GM18870 (cell line): ENCODE results near the gene DDIT3.
"Not testable (repeated sequence)": the region's sequence is repeated elsewhere in the genome, so short reads cannot be mapped to it uniquely, and the experiment has no call there.

Experiments
- ATAC-seq: cut with Tn5 transposase; IDR thresholded peaks from one replicate; pipeline ENCODE4 v1.9.1; 2021; ENCODE audit warnings: moderate library complexity; ENCODE audit not compliant: unreplicated experiment

The DDIT3 gene

DNA sequence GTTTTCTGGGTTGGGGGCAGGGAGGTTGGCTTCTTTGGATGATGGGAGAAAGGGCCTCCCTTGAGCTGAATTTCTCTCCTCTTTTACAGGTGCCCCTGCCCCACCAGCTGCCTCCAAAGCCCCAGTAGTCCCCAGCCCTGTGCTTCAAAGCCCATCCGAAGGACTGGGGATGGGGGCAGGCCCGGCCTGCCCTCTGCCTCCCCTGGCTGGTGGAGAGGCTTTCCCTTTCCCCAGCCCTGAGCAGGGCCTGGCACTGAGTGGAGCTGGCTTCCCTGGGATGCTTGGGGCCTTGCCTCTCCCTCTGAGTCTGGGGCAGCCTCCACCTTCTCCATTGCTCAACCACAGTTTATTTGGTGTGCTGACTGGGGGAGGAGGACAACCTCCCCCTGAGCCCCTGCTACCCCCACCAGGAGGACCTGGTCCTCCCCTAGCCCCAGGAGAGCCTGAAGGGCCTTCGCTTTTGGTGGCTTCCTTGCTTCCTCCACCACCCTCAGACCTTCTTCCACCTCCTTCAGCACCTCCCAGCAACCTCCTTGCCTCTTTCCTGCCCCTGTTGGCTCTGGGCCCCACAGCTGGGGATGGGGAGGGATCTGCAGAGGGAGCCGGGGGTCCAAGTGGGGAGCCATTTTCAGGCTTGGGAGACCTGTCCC lies 6.3 kb upstream of the DDIT3 start:
- no peak for ATAC-seq

DNA sequence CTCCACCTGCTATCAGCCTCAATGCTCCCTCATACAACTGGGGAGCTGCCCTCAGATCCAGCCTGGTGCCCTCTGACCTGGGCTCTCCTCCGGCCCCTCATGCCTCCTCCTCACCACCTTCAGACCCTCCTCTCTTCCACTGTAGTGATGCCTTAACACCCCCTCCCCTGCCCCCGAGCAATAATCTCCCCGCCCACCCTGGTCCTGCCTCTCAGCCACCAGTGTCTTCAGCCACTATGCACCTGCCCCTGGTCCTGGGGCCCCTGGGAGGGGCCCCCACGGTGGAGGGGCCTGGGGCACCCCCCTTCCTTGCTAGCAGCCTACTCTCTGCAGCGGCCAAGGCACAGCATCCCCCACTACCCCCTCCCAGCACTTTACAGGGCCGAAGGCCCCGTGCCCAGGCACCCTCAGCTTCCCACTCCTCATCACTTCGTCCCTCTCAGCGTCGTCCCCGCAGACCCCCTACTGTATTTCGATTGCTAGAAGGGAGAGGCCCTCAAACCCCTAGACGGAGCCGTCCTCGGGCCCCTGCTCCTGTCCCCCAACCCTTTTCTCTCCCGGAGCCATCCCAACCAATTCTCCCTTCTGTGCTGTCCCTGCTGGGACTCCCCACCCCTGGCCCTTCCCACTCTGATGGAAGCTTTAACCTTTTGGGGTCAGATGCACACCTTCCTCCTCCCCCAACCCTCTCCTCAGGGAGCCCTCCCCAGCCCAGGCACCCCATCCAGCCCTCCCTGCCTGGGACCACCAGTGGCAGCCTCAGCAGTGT lies 5.5 kb upstream of the DDIT3 start:
- no peak for ATAC-seq

DNA sequence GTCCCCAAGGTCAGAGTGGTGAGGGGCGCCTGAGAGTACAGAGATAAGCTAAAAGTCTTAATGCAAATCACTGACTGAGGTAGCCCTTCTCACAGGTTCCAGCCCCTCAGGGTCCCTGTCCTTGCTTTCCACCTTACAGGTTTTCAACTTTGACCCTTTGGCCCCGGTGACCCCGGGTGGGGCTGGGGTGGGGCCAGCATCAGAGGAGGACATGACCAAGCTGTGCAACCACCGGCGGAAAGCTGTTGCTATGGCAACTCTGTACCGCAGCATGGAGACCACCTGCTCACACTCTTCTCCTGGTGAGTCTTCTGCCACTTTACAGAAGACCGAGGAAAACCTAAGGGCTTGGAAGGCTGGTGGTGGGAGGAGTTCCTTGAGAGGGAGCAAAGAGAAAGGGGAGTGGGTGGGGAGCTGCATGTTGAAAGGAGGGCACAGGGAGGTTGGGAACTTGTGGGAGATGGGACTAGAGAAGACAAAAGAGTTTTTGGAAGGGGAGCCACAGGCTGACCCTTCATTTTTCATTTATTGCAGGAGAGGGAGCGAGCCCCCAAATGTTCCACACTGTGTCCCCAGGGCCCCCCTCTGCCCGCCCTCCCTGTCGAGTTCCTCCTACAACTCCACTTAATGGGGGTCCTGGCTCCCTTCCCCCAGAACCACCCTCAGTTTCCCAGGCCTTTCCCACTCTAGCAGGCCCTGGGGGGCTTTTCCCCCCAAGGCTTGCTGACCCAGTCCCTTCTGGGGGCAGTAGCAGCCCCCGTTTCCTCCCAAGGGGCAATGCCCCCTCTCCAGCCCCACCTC lies 4.7 kb upstream of the DDIT3 start:
- ATAC-seq = no peak

DNA sequence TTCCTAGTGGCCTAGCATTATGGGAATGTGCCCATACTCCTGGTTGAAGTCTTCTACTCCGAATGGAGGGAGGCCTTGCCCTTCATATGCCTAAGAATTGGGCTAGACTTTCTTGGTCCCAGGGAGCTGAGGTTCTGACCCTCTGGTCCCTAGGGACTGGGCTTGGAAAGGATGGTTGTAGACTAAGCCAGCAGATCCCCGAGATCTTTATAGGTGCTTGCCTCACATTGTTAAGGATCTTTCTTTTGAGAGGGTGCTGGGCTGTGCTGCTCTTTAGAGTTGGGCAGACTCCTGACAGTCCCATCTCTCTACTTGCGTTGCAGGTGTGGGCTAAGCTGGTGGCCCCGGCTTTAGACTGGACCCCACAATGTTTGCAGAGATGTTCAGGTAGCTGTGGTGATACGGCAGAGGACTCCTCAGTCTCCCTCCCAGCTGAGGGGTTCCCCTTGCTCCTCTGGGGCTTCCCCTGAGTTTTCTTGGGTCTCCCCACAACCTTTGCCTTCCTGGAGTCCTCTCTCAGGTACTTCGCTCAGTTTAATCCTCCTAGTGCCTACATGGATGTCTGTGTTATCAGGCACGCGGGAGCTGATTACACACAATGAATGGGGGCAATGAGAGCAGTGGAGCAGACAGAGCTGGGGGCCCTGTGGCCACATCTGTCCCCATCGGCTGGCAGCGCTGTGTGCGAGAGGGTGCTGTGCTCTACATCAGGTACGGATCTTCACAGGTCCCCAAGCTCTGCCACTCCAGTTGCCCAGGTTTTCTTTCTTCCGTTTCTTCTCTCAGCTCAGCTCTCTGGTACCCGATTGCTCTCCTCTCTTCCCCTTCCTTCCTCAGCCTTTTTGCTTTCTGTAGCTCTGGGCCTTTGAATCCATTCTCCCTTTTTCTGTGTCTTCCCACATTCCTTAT lies 3.6 kb upstream of the DDIT3 start:
- ATAC-seq = no peak

DNA sequence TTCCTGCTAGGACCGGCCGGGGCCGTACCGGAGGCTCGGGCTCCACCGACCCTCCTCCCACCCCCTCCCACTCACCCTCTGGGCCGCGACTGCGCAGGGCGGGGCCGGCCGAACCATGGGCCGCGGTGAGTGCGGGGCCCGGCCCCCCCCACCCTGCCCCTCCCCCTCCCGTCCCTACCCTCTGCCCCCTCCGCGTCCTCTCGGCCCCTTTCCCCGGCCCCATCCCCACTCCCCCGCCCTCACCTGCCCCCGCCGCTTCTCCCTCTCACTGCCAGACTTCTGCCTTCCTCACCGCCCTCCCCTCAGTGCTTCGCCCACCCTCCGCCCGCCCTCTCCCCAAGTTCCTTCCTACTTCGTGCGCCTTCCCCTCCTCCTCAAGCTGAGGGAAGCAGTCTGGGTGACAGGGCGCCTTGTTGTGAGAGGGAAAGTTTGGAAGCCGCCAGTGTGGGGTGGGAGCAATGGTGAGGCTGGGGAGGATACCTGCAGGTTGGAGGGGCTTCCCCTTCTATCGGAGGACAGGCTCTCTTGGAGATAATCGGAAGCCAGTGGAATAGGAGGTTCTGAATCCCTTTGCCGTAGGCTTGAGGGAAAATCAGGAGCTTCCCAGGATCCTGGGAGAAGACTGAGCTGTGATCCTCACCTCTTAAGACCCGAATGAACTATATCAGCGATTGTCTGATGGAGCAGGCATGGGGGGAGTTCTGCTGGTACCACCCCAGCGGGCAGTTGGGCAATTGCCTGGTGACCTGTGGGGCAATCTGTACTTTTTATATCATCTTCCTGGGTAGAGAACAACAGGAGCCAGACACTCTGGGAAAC lies 2.8 kb upstream of the DDIT3 start:
- ATAC-seq = no peak

DNA sequence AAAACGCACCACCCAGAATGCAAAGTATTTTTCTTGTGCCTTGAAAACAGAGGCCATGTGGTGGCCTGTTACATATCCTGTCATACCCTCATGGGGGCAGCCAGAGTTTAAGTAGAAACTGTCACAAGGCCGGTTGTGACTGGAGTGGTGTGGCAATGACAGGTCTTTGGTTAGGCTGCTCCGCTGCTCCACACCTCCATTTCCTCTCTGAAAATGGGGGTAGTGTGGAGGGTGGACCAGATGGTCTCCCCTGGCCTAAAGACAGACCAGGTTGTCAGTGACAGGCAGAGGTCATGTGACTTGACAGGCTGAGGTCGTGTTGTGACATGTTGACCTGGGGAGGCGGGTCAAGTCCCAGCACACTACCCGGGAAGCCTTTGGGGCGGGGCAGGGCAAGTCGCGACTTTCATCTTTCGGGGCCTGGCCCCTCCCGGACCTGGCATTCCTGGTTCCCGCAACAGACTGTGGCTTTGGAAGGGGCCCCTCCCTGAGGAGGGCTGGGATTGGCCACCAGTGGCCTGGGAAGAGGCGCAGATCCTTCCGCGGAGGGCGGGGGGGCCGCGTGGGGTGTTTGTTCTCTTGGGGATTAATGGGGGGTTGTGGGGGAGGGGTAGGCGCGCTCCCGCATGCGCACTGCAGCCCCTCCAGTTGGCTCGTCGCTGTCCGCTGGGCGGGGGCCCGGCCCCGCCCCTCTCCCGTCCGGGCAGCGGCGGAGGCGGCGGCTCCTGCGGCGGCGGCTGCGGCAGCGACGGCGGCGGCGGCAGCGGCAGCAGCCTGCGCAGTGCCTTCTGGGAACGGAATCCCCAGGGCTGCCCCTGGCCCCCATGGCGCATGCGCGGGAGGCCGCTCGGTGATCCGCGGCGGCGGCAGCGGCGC lies 1.9 kb upstream of the DDIT3 start, which contains the start of gene MBD6:
TSS of gene MBD6 (plus strand) at position 814 of the 876 bp plus-strand sequence. CDS start 1,480 bp downstream, outside the sequence.
- peak; percentile 30 for ATAC-seq

DNA sequence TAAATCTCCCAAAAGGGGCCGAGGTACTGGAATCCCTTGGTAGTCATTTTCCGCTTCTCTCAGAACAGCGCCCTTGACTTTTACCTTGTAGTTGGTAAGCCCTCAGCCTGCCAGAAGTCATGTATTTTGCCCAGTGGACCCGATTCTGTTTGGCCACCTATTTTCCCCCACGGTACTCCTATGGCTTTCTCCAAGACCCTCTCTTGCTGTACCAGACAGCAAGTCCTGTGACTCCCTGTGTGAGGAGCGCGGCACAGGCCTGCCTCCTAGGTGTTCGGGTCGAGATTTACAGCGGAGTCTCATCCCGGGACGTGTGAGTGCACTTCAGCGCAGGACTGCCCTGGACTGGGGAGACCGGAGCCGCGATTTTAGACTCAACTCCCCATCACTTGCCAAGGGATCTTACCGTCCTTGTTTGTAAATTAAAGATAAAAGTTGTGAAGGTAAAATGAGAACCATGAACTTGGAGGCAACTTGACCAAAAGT lies 1.3 kb upstream of the DDIT3 start:
- no peak for ATAC-seq

DNA sequence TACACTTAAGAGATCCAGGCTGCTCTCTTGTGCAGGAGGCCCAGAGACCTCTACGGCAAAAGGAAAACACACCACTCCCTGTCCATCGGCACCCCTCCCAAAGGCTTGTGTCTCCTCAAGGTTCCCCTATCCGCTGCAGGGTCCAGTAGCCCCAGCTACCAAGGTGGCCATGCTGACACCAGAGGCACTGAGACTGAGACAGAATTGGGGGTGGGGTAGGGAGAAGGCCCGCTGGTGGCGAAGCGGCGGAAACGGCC lies 590 bp downstream of the DDIT3 start:
- no peak for ATAC-seq

DNA sequence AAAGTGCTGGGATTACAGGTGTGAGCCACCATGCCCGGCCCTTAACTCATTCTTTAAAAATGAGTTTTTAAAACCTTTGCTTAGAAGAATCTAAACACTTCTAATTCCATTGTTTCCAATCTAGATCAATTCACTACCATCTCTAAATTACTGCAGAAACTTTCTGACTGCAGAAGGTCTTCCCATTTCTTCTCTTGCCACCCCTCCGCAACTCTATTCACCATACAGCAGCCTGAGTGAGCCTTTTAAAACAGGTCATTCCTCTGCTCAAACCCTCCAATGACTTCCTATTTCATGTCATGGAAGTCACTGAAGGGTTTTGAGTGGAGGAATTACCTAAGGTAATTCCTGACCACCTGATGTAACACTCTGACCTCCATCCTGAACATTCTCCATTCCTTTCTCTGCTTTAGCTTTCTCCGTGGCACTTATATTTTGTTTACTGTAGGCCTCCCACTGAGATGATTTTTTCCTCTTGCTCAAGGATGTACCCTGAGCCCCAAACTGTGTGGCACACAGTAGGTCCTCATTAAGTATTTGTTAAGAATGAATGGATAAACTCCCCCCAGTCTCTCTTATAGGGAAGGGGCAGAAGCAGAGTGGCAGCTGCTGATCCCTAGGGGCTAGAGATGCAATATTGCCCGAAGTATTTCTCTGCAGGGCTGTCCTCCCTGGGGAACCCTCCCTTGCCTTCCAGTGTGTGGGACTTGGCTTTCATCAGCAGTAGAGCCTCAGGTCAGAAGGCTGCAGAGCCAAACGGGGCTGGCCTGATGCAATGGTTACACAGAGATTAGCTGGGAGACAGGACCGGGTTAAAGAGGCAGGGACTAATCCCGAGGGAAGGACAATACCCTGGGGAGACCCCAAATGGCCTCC lies 1.2 kb downstream of the DDIT3 start:
- ATAC-seq = no peak

DNA sequence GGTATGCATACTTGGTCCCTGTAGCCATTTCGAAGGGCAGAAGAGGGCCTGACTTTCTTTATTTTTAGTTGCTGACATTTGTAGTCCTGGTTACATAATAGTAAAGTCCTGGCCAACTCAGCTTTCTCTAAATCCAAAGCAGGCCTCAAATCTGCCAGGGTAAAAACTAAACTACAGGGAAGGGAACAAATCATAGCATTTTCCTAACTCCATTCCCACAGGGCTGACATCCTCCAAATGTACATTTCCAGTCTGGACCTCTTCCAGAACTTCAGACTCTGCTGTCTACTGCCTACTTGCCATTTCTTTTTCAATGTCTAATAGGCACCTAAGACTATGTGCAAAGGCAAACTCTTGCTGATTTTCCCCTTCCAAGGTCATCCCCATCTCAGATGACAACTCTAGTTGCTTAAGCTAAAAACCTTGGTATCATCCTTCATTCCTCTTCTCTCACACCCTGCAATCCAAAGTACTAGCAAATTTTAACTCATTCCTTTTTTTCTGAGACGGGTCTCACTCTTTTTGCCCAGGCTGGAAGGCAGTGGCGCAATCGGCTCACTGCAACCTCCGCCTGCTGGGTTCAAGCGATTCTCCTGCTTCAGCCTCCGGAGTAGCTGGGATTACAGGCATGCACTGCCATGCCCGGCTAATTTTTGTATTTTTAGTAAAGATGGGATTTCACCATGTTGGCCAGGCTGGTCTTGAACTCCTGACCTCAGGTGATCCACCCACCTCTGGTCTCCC lies 2.0 kb downstream of the DDIT3 start:
- no peak for ATAC-seq

DNA sequence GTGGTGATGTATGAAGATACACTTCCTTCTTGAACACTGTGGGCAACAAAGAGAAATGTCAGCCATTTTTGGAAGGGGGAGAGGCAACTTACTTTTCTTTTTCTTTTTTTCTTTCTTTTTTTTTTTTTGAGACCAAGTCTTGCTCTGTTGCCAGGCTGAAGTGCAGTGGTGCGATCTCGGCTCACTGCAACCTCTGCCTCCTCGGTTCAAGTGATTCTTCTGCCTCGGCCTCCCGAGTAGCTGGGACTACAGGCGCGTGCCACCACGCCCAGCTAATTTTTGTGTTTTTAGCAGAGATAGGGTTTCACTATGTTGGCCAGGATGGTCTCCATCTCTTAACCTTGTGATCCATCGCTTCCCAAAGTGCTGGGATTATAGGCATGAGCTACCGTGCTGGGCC lies 2.6 kb downstream of the DDIT3 start:
- ATAC-seq = not testable (repeated sequence)

DNA sequence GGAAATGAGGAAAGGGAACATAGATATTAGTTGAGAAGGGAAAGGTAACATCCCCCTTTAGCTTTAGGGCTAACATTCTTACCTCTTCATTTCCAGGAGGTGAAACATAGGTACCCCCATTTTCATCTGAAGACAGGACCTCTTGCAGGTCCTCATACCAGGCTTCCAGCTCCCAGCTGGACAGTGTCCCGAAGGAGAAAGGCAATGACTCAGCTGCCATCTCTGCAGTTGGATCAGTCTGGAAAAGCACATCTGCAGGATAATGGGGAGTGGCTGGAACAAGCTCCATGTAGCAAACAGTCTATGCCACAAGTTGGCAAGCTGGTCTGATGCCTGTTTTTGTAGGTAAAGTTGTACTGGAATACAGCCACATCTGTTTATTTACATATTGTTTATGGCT lies 3.1 kb downstream of the DDIT3 start:
- ATAC-seq = no peak

DNA sequence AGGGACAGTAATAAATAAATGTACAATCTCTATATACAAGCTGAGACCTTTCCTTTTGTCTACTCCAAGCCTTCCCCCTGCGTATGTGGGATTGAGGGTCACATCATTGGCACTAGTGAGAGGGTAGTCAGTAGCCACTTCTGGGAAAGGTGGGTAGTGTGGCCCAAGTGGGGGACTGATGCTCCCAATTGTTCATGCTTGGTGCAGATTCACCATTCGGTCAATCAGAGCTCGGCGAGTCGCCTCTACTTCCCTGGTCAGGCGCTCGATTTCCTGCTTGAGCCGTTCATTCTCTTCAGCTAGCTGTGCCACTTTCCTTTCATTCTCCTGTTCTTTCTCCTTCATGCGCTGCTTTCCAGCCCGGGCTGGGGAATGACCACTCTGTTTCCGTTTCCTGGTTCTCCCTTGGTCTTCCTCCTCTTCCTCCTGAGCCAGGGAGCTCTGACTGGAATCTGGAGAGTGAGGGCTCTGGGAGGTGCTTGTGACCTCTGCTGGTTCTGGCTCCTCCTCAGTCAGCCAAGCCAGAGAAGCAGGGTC lies 3.6 kb downstream of the DDIT3 start:
- ATAC-seq = no peak

DNA sequence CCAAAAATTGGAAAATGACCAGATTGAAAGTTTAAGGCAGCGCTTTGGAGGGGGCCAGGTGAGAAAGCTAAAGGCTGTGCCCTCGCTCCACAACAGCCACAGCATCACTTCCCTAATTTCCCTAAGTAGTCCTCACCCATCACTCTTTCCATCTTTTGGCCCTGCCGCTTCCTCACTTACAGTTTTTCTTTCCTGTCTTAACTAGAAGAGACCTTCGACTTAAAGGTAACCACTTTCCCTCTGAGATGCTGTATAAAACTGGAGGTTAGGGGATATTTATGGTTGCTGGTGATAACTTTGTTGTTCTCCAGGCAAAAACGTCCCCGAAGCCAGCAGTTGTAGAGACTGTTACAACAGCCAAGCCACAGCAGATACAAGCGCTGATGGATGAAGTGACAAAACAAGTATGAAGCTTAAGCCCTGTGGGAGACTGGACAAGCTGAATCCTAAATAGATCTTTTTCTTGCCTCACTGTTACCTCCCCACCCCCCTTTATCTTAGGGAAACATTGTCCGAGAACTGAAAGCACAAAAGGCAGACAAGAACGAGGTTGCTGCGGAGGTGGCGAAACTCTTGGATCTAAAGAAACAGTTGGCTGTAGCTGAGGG lies 4.3 kb downstream of the DDIT3 start:
- ATAC-seq = no peak

DNA sequence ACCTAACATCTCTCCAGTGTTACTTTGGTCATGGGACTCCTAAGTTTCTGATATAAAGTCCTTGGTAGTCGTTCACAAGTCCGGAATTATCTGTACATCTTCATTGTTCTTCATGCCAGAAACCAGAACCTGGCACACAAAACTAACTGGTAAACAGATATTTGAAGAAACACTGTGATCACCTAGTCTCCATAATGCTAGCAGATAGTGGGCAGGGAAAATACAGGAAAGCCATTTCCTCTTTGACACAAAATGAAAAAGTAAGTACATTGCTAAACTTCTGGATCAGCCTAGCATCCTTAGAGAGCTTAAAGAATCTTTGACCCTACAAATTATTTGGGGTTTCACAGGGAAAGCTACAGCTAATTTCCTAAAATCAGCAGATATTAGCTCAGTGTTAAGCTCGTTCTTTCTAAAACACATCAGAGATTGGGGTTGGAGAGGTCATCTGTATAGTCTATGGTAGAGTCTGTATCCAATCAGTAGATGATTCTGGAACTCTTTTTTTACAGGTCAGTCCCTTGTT lies 4.8 kb downstream of the DDIT3 start:
- ATAC-seq = no peak

DNA sequence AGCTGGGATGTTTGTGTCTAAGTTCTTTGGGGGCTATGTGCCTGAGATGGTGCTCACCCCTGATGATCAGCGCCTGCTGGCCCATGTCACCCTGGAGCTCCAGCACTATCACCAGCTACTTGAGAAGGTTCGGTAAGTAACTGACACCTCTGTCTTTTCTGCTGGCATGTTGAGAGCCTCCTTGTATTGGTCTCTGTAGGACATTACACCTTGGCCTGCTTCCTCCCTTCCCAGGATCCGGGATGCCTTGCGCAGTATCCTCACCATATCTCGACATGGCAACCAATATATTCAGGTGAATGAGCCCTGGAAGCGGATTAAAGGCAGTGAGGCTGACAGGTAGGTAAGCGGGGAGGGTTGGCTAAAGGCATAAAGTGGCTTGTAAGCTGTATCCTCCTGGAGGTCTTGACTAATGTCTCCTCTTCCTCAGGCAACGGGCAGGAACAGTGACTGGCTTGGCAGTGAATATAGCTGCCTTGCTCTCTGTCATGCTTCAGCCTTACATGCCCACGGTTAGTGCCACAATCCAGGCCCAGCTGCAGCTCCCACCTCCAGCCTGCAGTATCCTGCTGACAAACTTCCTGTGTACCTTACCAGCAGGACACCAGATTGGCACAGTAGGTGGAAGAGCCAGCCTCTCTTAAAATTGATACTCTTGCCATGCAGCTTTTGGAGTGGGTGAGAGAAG lies 5.5 kb downstream of the DDIT3 start:
- ATAC-seq = no peak
